ENCODE measurements around the gene COG5. TPM values are rescaled to one million over a fixed set of nuclear protein-coding genes. Genes with fewer than 3 reads are reported as not detected.

COG5 gene
- total and polyA plus RNA-seq, 9 of the 15 experiments (the other 6 are each of a cell fraction or from before 2014, with no cell fraction given): 15.3 to 75.1 (median 56.4) TPM

DNA sequence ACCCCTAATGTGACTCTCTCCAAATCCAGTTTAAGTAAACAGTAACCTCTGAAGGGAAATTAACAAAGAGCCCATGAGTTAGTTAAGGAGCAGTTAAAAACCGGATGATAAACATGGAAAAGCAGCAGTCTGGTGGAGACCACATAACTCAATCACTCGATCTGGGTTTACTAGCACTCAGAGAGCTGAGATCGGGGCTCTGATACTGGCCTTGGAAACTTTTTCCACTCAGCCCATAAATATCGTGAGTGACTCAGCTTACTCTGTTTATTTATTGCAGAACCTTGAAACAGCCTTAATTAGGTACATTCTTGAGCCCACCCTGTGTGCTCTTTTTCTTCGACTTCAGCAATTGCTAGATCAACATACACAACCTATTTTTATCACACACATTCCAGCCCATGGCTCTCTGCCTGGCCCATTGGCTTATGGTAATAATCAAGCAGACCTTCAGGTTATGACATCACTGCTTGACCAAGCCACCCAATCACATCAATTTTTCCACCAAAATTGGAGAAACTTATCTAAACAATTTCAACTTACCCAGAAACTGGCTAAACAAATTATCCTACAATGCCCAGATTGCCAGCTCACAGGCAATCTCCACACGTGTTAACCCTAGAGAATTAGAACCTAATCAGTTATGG is 176.0 kb downstream of the COG5 start (continued):
- TF ChIP-seq, protein P1, sequence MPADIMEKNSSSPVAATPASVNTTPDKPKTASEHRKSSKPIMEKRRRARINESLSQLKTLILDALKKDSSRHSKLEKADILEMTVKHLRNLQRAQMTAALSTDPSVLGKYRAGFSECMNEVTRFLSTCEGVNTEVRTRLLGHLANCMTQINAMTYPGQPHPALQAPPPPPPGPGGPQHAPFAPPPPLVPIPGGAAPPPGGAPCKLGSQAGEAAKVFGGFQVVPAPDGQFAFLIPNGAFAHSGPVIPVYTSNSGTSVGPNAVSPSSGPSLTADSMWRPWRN (IDR thresholded peaks at IDR 0.05; ENCODE audit: low read depth): no peak
- TF ChIP-seq STAG1 (CRISPR knock-in tag; IDR thresholded peaks at IDR 0.05; ENCODE audit: borderline replicate concordance): no peak
- 0 out of 4 replicates have a peak, but pooled peaks of 1 of the 2 experiments have one; percentile 17 for TF ChIP-seq MNT (conservative IDR thresholded peaks at IDR 0.05)
- TF ChIP-seq, protein P2, sequence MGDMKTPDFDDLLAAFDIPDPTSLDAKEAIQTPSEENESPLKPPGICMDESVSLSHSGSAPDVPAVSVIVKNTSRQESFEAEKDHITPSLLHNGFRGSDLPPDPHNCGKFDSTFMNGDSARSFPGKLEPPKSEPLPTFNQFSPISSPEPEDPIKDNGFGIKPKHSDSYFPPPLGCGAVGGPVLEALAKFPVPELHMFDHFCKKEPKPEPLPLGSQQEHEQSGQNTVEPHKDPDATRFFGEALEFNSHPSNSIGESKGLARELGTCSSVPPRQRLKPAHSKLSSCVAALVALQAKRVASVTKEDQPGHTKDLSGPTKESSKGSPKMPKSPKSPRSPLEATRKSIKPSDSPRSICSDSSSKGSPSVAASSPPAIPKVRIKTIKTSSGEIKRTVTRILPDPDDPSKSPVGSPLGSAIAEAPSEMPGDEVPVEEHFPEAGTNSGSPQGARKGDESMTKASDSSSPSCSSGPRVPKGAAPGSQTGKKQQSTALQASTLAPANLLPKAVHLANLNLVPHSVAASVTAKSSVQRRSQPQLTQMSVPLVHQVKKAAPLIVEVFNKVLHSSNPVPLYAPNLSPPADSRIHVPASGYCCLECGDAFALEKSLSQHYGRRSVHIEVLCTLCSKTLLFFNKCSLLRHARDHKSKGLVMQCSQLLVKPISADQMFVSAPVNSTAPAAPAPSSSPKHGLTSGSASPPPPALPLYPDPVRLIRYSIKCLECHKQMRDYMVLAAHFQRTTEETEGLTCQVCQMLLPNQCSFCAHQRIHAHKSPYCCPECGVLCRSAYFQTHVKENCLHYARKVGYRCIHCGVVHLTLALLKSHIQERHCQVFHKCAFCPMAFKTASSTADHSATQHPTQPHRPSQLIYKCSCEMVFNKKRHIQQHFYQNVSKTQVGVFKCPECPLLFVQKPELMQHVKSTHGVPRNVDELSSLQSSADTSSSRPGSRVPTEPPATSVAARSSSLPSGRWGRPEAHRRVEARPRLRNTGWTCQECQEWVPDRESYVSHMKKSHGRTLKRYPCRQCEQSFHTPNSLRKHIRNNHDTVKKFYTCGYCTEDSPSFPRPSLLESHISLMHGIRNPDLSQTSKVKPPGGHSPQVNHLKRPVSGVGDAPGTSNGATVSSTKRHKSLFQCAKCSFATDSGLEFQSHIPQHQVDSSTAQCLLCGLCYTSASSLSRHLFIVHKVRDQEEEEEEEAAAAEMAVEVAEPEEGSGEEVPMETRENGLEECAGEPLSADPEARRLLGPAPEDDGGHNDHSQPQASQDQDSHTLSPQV (IDR thresholded peaks at IDR 0.05): peak; percentile 63
- no peak for TF ChIP-seq FIP1L1 (IDR thresholded peaks at IDR 0.05; ENCODE audit: low read depth, low read length, poor library complexity, severe bottlenecking)
- 0 out of 2 replicates have a peak, but pooled peaks have one; percentile 9 for TF ChIP-seq NFE2L1 (tag; IDR thresholded peaks at IDR 0.05; ENCODE audit: borderline replicate concordance, low read depth)
- TF ChIP-seq SIX5 (IDR thresholded peaks at IDR 0.05; ENCODE audit: borderline replicate concordance in 1 of 2, insufficient read depth in 1 of 2, low read depth in 1 of 2, low read length in 2 of 2): no peak
- no peak for TF ChIP-seq POU5F1 (IDR thresholded peaks at IDR 0.05; ENCODE audit: borderline replicate concordance, low read depth, low read length, partially characterized antibody)
- TF ChIP-seq ZNF639 (CRISPR knock-in tag; conservative IDR thresholded peaks at IDR 0.05 in 1 of 2, IDR thresholded peaks at IDR 0.05 in 1 of 2): 0 out of 4 replicates have a peak, but pooled peaks of 1 of the 2 experiments have one; percentile 62
- TF ChIP-seq, protein P3, sequence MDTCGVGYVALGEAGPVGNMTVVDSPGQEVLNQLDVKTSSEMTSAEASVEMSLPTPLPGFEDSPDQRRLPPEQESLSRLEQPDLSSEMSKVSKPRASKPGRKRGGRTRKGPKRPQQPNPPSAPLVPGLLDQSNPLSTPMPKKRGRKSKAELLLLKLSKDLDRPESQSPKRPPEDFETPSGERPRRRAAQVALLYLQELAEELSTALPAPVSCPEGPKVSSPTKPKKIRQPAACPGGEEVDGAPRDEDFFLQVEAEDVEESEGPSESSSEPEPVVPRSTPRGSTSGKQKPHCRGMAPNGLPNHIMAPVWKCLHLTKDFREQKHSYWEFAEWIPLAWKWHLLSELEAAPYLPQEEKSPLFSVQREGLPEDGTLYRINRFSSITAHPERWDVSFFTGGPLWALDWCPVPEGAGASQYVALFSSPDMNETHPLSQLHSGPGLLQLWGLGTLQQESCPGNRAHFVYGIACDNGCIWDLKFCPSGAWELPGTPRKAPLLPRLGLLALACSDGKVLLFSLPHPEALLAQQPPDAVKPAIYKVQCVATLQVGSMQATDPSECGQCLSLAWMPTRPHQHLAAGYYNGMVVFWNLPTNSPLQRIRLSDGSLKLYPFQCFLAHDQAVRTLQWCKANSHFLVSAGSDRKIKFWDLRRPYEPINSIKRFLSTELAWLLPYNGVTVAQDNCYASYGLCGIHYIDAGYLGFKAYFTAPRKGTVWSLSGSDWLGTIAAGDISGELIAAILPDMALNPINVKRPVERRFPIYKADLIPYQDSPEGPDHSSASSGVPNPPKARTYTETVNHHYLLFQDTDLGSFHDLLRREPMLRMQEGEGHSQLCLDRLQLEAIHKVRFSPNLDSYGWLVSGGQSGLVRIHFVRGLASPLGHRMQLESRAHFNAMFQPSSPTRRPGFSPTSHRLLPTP (IDR thresholded peaks at IDR 0.05; ENCODE audit: borderline replicate concordance, extremely low read depth, insufficient read length): no peak
- no peak for TF ChIP-seq TCF7 (IDR thresholded peaks at IDR 0.05; ENCODE audit: borderline replicate concordance)
- 0 out of 2 replicates have a peak, but pooled peaks have one; percentile 61 for TF ChIP-seq ZNF584 (CRISPR knock-in tag; IDR thresholded peaks at IDR 0.05; ENCODE audit: low read depth)
- no peak for TF ChIP-seq ZC3H11A (IDR thresholded peaks at IDR 0.05; ENCODE audit: low read depth, low read length)
